GM12872 (cell line): Measurements from ENCODE around the gene ODAD3.

ENCODE experiments used
- TF ChIP-seq, protein P1 (sequence below): IDR thresholded peaks from 3 replicates; pipeline ENCODE4 v1.5.1; 2011; ENCODE audit warnings: low read depth, mild to moderate bottlenecking, low read length, moderate library complexity; ENCODE audit not compliant: insufficient read depth

Gene ODAD3

GRCh38 chr19:11435057-11435832, at the start of gene ODAD3, which contains the start of gene PRKCSH:
Gene ODAD3, minus strand, starts transcription at chr19:11435121. Its CDS starts 105 bp downstream, at chr19:11435016.
Gene PRKCSH, plus strand, starts transcription at chr19:11435635. Its CDS starts 483 bp downstream, at chr19:11436118.
- TF ChIP-seq, protein P1, sequence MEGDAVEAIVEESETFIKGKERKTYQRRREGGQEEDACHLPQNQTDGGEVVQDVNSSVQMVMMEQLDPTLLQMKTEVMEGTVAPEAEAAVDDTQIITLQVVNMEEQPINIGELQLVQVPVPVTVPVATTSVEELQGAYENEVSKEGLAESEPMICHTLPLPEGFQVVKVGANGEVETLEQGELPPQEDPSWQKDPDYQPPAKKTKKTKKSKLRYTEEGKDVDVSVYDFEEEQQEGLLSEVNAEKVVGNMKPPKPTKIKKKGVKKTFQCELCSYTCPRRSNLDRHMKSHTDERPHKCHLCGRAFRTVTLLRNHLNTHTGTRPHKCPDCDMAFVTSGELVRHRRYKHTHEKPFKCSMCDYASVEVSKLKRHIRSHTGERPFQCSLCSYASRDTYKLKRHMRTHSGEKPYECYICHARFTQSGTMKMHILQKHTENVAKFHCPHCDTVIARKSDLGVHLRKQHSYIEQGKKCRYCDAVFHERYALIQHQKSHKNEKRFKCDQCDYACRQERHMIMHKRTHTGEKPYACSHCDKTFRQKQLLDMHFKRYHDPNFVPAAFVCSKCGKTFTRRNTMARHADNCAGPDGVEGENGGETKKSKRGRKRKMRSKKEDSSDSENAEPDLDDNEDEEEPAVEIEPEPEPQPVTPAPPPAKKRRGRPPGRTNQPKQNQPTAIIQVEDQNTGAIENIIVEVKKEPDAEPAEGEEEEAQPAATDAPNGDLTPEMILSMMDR, result peak; percentile 97

- TF ChIP-seq, protein P1, result no peak
Measured at GRCh38 chr19:11483366-11484111, 48.6 kb upstream of the ODAD3 start.

DNA sequence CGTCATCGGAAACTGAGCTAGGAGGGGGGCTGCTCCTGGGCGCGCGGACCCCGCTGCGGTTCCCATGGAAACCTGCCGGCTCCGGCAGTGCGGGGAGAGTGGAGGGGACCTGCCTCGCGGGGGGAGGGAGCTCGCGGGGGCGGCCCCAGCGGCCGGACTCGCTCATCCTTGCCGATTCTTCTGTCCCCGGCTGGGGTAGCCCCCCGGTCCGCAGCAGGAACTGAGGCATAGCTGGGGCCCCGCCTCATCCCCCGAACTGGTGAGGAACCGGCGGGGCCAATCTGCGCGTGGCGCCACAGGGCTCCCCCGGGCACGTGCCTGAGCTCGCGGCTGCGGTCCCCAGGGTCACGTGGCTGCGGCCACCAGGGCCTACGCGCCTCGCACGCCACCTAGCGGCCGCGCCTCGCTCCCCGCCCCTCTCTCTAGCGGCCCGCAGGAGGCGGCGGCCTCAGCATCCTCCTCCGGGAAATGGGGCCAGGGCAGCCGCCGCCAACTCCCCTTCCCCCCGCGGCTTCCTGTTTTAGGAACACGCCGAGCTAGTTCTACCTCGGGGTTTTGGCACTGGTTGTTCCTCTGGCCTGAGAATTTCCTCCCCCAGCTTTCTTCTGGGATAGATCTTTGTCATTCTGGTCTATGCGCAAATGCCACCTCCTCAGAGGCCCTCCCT, 47.6 kb upstream of the ODAD3 start:
- TF ChIP-seq, protein P1, result peak; percentile 92

DNA sequence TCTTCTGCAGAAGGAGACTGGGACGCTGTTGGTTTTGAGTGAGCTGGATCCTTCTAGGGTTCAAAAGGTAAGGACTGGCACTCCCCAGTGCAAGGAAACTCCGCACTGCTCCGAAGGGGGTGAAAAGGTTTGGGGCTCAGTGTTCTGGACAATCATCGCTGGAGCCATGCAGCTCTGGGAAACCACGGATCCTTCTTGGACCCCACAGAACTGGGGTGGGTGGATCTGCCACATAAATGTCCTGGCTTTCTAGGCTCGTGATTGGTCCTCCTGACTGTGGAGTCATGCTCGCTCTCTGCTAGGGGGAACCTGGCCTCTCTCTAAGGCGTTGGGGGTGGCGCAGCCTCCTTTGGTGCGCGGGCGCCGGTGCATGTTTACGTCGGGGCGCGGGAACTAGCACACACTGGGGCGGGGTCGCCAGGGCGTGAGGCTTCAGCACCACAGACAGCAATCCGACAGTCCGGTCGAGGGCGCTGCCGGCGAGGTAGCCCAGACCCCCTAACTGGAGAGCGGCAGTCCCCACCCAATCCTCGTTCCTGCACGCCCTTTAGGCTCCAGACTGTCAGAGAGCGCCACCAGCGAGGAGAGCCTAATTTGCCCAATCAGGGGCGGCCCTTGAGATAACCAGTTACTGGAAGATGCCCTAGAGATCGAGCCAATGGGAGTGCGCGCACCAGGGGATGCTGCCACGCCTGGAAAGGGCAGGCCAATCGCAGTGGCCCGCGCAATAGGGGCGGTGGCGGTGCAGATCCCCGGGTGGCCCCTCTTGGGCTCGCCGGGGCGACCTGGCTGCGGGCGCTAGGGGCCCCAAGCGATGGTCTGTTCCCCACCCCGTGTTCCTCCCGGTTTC, 46.8 kb upstream of the ODAD3 start:
- TF ChIP-seq, protein P1, result no peak

DNA sequence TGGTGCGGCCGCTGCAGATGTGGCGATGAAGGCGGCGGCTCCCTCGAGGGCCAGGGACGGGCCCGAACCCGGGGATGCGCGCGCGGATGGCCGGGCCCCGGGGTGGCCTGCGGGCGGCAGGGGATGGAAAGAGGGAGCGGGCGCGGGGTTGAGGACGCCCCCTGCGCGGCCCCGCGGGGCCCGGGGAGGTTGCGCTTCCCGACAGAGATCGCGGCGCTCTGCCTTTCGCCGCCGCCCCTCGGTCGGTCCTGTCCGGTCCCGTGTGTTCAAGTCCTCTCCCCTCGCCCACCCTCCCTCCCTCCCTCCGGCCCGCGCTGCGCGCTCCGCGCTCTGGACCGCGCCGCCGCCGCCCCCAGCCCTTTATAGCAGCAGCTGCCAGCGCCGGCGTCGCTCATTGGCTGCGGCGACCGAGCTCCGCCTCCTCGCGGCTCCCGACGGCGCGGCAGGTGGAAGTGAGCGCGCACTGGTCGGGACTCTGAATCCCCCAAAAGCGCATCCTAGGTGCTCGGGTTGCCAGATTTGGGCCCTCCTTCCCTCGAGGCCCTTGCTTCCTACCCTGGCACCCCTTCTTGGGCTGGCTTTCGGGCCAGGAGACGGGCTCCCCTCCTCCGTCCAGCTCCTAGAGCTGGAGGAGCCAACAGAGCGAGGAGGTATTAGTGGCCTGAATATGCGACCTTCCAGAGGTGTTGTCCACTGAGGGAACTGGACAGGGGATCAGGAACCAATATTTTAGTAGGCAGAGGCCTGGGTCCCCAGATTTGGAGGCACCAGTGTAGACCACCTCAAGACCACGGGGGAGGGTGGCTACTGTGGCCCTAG, 46.0 kb upstream of the ODAD3 start, which contains the start of gene ELAVL3:
Gene ELAVL3 (minus strand): TSS at position 332 of the 819 bp plus-strand sequence. CDS start 438 bp downstream, outside the sequence.
- TF ChIP-seq, protein P1, result no peak

DNA sequence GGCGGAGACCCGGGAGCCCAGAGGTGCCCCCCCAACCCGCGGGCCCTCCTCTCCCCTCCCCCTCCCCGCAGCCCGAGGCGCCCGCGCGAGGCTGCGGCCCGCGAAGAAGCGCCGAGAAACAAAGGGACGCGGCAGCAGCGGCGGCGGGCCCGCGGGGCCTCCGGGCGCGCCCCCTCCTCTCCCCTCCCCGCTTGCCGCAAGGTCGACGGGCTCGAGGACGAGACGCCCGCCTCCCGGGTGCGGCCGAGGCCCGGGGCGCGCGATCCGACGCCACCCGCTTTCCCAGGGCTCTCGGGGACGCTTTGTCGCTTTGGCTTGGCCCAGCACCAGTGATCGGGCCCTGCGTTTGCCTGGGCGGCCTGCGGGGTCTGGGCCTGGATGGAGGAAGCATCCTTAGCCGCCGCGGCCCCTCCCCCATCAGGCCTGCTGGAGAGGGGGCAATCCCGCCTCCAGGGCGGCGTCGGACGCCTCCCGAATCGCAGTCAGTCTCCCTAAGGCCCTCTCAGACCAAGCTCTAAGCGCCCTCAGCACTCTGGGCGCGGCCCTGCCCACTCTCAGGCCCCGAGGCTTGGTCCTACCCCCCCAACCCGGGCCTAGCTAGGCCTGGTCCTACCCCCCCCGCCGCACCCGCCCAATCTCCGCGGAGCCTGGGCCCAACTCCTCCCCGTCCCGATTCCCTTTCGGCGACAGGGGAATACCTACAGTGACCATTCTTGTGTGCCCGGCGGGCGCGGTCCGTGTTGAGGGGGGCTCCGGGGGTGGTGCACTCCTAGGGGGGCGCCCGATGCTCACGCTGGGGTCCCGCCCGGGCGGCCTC, 45.2 kb upstream of the ODAD3 start:
- TF ChIP-seq, protein P1, result no peak
